Right lobe of liver (tissue), 6 donors: ENCODE measurements around the gene EIF2S1. TPM values are rescaled to one million over a fixed set of nuclear protein-coding genes. Genes with fewer than 3 reads are reported as not detected.
A peak's percentile ranks its signal among the peaks of the same experiment; 100 is the strongest.

Experiments
- ATAC-seq, 4 donors: fragments of 200-7000 bp; cut with Tn5 transposase; one replicate each; pipeline ENCODE4 v1.9.1; 2020; ENCODE audit warnings: mild to moderate bottlenecking in 4 of 4, moderate library complexity in 4 of 4
- DNase-seq, 3 donors: peaks; one replicate each; pipeline ENCODE4 v3.0.0-alpha.2; 2020
- H3K27ac ChIP-seq, 3 donors: fragments of 200-600 bp; one replicate each; pipeline ENCODE4 v1.8.0; 2022
- H3K27me3 ChIP-seq, 2 donors: fragments of 200-600 bp; one replicate each; pipeline ENCODE4 v1.8.0; 2022
- H3K36me3 ChIP-seq, 4 donors: fragments of 200-600 bp; sonication (generic) in 1 of 4; one replicate each; pipeline versions ENCODE4 v1.5.1 to v1.8.0; 2017 to 2022; ENCODE audit warnings: control low read depth in 1 of 4
- H3K4me1 ChIP-seq, 4 donors: fragments of 200-600 bp; sonication (generic) in 1 of 4; one replicate each; pipeline versions ENCODE4 v1.5.1 to v1.8.0; 2017 to 2022; ENCODE audit warnings: control low read depth in 1 of 4
- H3K4me3 ChIP-seq, 3 donors: fragments of 200-600 bp; one replicate each; pipeline ENCODE4 v1.8.0; 2022
- H3K9me3 ChIP-seq, 4 donors: fragments of 200-600 bp; sonication (generic) in 1 of 4; one replicate each; pipeline versions ENCODE4 v1.5.1 to v1.8.0; 2017 to 2022; ENCODE audit warnings: control low read depth in 1 of 4
- POLR2A ChIP-seq: fragments of 450-650 bp; IDR thresholded peaks from one replicate; pipeline ENCODE4 v1.6.1; 2017; ENCODE audit warnings: antibody characterized with exemption, mild to moderate bottlenecking
- WGBS: methylation state at CpG from one replicate; pipeline ENCODE4 v1.1.6; 2018; ENCODE audit warnings: low coverage, low lambda C conversion rate; ENCODE audit not compliant: insufficient coverage; ENCODE audit errors: missing lambda C conversion rate; 5-methylcytosine and 5-hydroxymethylcytosine counted together
- intact Hi-C, 2 donors: fragments of 100-400 bp; cut with DNase I; formaldehyde crosslinking; loops; one replicate each; pipeline versions ENCODE4 v1.11.2 to v1.14.1; 2022
- total RNA-seq, 6 experiments: library from RNA; depleted of rRNA in 2 of 6; stranded (reverse); fragments of >200 nt in 2 of 6; fragmentation: NEBNext Ultra II Directional in 3 of 6; extraction: Animal tissue kit (Norgen Biotek cat#: 25700) in 3 of 6; gene quantifications; one replicate each; pipeline versions ENCODE4 v1.1.0 to v1.2.4, GENCODE V29; 2016 to 2023
- TF ChIP-seq, protein P1 (sequence below), 4 donors: fragments of 200-600 bp in 3 of 4; fragments of 450-650 bp in 1 of 4; IDR thresholded peaks; one replicate each; pipeline versions ENCODE4 v1.5.1 to v1.8.0; 2016 to 2022; ENCODE audit warnings: antibody characterized with exemption in 4 of 4, mild to moderate bottlenecking in 2 of 4
- donor health status: DM: no; HTN: yes; CAD: no.
- donor health status: DM: no; HTN: no; CAD: no.
- donor health status: DM: no; HTN: no; CAD: no.
- donor health status: DM: no; HTN: yes; CAD: no.
- donor health status: DM: no; HTN: yes; CAD: no.

The EIF2S1 gene
- total RNA-seq, 6 experiments from 2014 or later: 32.8 to 57.8 (median 50.4) TPM

GRCh38 chr14:67416085-67416484 lies 56.0 kb downstream of the EIF2S1 start:
- TF ChIP-seq, protein P1, sequence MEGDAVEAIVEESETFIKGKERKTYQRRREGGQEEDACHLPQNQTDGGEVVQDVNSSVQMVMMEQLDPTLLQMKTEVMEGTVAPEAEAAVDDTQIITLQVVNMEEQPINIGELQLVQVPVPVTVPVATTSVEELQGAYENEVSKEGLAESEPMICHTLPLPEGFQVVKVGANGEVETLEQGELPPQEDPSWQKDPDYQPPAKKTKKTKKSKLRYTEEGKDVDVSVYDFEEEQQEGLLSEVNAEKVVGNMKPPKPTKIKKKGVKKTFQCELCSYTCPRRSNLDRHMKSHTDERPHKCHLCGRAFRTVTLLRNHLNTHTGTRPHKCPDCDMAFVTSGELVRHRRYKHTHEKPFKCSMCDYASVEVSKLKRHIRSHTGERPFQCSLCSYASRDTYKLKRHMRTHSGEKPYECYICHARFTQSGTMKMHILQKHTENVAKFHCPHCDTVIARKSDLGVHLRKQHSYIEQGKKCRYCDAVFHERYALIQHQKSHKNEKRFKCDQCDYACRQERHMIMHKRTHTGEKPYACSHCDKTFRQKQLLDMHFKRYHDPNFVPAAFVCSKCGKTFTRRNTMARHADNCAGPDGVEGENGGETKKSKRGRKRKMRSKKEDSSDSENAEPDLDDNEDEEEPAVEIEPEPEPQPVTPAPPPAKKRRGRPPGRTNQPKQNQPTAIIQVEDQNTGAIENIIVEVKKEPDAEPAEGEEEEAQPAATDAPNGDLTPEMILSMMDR (IDR thresholded peaks at IDR 0.05): no peak
- TF ChIP-seq POLR2A: no peak
- Histone ChIP-seq H3K9me3 (no peaks in the 10 kb centered on the region), H3K4me1 (peaks cover 0 to 12% (median 0%) of the 10 kb centered on the region in 4 donors), H3K27me3 (no peaks in the 10 kb centered on the region), H3K27ac (peak overlapping the region in 1 of 3 donors; percentile 66), H3K4me3 (no peak overlapping the region), H3K36me3 (no peaks in the 10 kb centered on the region)
- peak; percentile 69 to 89 (median 83) for DNase-seq
- 30% methylated on average over 8 of the region's 8 CpGs for WGBS
- intact Hi-C loops: no loop called here
- peak; percentile 79 to 85 (median 82) for ATAC-seq

GRCh38 chr14:67416810-67417209 lies 56.7 kb downstream of the EIF2S1 start:
- H3K27me3 ChIP-seq: no peaks in the 10 kb centered on the region
- intact Hi-C loops: no loop called here
- H3K27ac ChIP-seq: peak overlapping the region in 1 of 3 donors; percentile 66
- TF ChIP-seq POLR2A: no peak
- TF ChIP-seq, protein P1 (IDR thresholded peaks at IDR 0.05): no peak
- no peak for ATAC-seq
- H3K36me3 ChIP-seq: no peaks in the 10 kb centered on the region
- WGBS: 100% methylated on average over 1 of the region's 2 CpGs
- peaks cover 0 to 12% (median 0%) of the 10 kb centered on the region in 4 donors for H3K4me1 ChIP-seq
- DNase-seq: no peak
- no peaks in the 10 kb centered on the region for H3K9me3 ChIP-seq
- no peak overlapping the region for H3K4me3 ChIP-seq

GRCh38 chr14:67417633-67418032 lies 57.5 kb downstream of the EIF2S1 start:
- TF ChIP-seq, protein P1 (IDR thresholded peaks at IDR 0.05): no peak
- TF ChIP-seq POLR2A: no peak
- ATAC-seq (no peak), DNase-seq (no peak)
- Histone ChIP-seq H3K27ac (no peak overlapping the region), H3K4me1 (peaks cover 0 to 12% (median 0%) of the 10 kb centered on the region in 4 donors), H3K9me3 (no peaks in the 10 kb centered on the region), H3K27me3 (no peaks in the 10 kb centered on the region), H3K36me3 (no peaks in the 10 kb centered on the region), H3K4me3 (no peak overlapping the region)
- 64% methylated on average over 2 of the region's 3 CpGs for WGBS
- intact Hi-C loops: no loop called here

DNA sequence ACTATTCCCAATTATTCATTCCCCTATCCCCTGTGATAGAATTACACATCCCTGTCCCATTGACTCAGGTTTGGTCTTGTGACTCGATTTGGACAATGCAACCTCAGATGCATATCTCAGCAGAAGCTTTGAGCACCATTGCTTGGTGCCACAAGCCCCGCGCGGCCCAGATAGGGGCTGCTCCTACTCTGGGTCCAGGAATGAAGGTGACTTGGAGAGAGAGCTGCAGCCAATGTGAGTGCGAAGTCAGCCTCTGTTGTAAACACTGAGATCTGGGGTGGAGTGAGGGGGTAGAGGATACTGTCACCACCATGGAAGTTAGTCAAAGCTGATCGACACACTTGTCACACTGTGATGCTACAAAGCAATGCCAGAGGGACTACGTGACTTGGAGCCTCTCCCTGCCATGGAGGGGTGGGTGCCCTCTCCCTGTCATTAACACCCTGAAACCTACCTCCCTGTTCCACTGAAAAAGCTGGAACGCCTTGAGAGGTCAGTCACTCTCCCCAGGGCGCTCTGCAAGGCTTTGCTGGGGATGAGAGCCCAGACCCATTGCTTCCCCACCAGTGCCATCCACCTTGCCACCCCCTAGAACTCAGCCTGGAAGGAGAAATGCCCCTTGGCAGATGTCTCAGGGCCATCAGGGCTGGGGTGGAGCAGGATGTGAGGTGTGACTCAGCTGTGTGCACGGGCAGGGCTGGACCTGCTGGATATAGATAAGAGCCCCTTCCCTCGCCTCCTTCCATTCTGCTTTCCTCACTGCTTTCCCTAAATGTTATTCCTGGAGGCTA lies 58.5 kb downstream of the EIF2S1 start:
- Histone ChIP-seq H3K9me3 (no peaks in the 10 kb centered on the region), H3K27me3 (no peaks in the 10 kb centered on the region), H3K36me3 (no peaks in the 10 kb centered on the region), H3K4me3 (no peak overlapping the region), H3K4me1 (peaks cover 0 to 12% (median 0%) of the 10 kb centered on the region in 4 donors), H3K27ac (no peak overlapping the region)
- WGBS: 81% methylated on average over 7 of the region's 11 CpGs
- DNase-seq: no peak
- intact Hi-C loops: no loop called here
- ATAC-seq: peak in 1 of 4 donors; percentile 6
- TF ChIP-seq, protein P1 (IDR thresholded peaks at IDR 0.05): no peak
- TF ChIP-seq POLR2A: no peak
